ENCODE data around the gene AP2A1.
A peak's percentile ranks its signal among the peaks of the same experiment; 100 is the strongest.

Gene AP2A1

GRCh38 chr19:49766007-49766929 is 533 bp upstream of the AP2A1 start:
- peak overlapping the region; percentile 95 for H3K27ac ChIP-seq (ENCODE audit: low read length)
- no peaks in the 10 kb centered on the region for H3K9me3 ChIP-seq (ENCODE audit: control insufficient read depth in 1 of 2, low read length in 2 of 2)
- no peaks in the 10 kb centered on the region for H3K27me3 ChIP-seq (ENCODE audit: low read depth, low read length)
- peaks cover 16 to 19% of the 10 kb centered on the region in 2 donors for H3K4me1 ChIP-seq (ENCODE audit: control insufficient read depth in 1 of 2, insufficient read depth in 2 of 2, low read length in 2 of 2)
- H3K4me3 ChIP-seq (ENCODE audit: low read depth in 1 of 2, low read length in 2 of 2), result peak overlapping the region; percentile 57 to 83
- no peaks in the 10 kb centered on the region for H3K36me3 ChIP-seq (ENCODE audit: control insufficient read depth in 1 of 2, insufficient read depth in 2 of 2, low read length in 2 of 2)

- no peaks in the 10 kb centered on the region for H3K27me3 ChIP-seq (ENCODE audit: low read depth, low read length)
- H3K9me3 ChIP-seq (ENCODE audit: control insufficient read depth in 1 of 2, low read length in 2 of 2), result no peaks in the 10 kb centered on the region
- no peaks in the 10 kb centered on the region for H3K36me3 ChIP-seq (ENCODE audit: control insufficient read depth in 1 of 2, insufficient read depth in 2 of 2, low read length in 2 of 2)
- peaks cover 16 to 19% of the 10 kb centered on the region in 2 donors for H3K4me1 ChIP-seq (ENCODE audit: control insufficient read depth in 1 of 2, insufficient read depth in 2 of 2, low read length in 2 of 2)
- H3K27ac ChIP-seq (ENCODE audit: low read length), result peak overlapping the region; percentile 69
- H3K4me3 ChIP-seq (ENCODE audit: low read depth in 1 of 2, low read length in 2 of 2), result peak overlapping the region; percentile 83 to 89
These were observed 580 bp downstream of the AP2A1 start for GRCh38 chr19:49767381-49767780.

- peak overlapping the region; percentile 69 for H3K27ac ChIP-seq (ENCODE audit: low read length)
- no peaks in the 10 kb centered on the region for H3K9me3 ChIP-seq (ENCODE audit: control insufficient read depth in 1 of 2, low read length in 2 of 2)
- no peaks in the 10 kb centered on the region for H3K36me3 ChIP-seq (ENCODE audit: control insufficient read depth in 1 of 2, insufficient read depth in 2 of 2, low read length in 2 of 2)
- peak overlapping the region; percentile 83 to 89 for H3K4me3 ChIP-seq (ENCODE audit: low read depth in 1 of 2, low read length in 2 of 2)
- H3K27me3 ChIP-seq (ENCODE audit: low read depth, low read length), result no peaks in the 10 kb centered on the region
- H3K4me1 ChIP-seq (ENCODE audit: control insufficient read depth in 1 of 2, insufficient read depth in 2 of 2, low read length in 2 of 2), result peaks cover 16 to 19% of the 10 kb centered on the region in 2 donors
These were observed 1.3 kb downstream of the AP2A1 start for GRCh38 chr19:49767967-49768581.

- Histone ChIP-seq H3K27ac (ENCODE audit: low read length) (no peak overlapping the region), H3K9me3 (ENCODE audit: control insufficient read depth in 1 of 2, low read length in 2 of 2) (no peaks in the 10 kb centered on the region), H3K27me3 (ENCODE audit: low read depth, low read length) (no peaks in the 10 kb centered on the region), H3K4me1 (ENCODE audit: control insufficient read depth in 1 of 2, insufficient read depth in 2 of 2, low read length in 2 of 2) (peaks cover 14 to 26% of the 10 kb centered on the region in 2 donors), H3K36me3 (ENCODE audit: control insufficient read depth in 1 of 2, insufficient read depth in 2 of 2, low read length in 2 of 2) (peaks cover 0 to 6% of the 10 kb centered on the region in 2 donors), H3K4me3 (ENCODE audit: low read depth in 1 of 2, low read length in 2 of 2) (no peak overlapping the region)
These were observed 3.7 kb downstream of the AP2A1 start for GRCh38 chr19:49770529-49770928.

GRCh38 chr19:49771674-49772139 is 4.9 kb downstream of the AP2A1 start:
- H3K27ac ChIP-seq (ENCODE audit: low read length), result no peak overlapping the region
- peaks cover 10 to 26% of the 10 kb centered on the region in 2 donors for H3K4me1 ChIP-seq (ENCODE audit: control insufficient read depth in 1 of 2, insufficient read depth in 2 of 2, low read length in 2 of 2)
- no peak overlapping the region for H3K4me3 ChIP-seq (ENCODE audit: low read depth in 1 of 2, low read length in 2 of 2)
- H3K9me3 ChIP-seq (ENCODE audit: control insufficient read depth in 1 of 2, low read length in 2 of 2), result no peaks in the 10 kb centered on the region
- peaks cover 4 to 6% of the 10 kb centered on the region in 2 donors for H3K36me3 ChIP-seq (ENCODE audit: control insufficient read depth in 1 of 2, insufficient read depth in 2 of 2, low read length in 2 of 2)
- H3K27me3 ChIP-seq (ENCODE audit: low read depth, low read length), result no peaks in the 10 kb centered on the region

GRCh38 chr19:49772850-49773432 is 6.1 kb downstream of the AP2A1 start:
- no peak overlapping the region for H3K27ac ChIP-seq (ENCODE audit: low read length)

GRCh38 chr19:49773663-49774350 is 7.0 kb downstream of the AP2A1 start:
- Histone ChIP-seq H3K9me3 (ENCODE audit: control insufficient read depth in 1 of 2, low read length in 2 of 2) (no peaks in the 10 kb centered on the region), H3K36me3 (ENCODE audit: control insufficient read depth in 1 of 2, insufficient read depth in 2 of 2, low read length in 2 of 2) (peaks cover 4 to 6% of the 10 kb centered on the region in 2 donors), H3K27ac (ENCODE audit: low read length) (no peak overlapping the region), H3K4me1 (ENCODE audit: control insufficient read depth in 1 of 2, insufficient read depth in 2 of 2, low read length in 2 of 2) (peaks cover 0 to 12% of the 10 kb centered on the region in 2 donors), H3K4me3 (ENCODE audit: low read depth in 1 of 2, low read length in 2 of 2) (no peak overlapping the region), H3K27me3 (ENCODE audit: low read depth, low read length) (no peaks in the 10 kb centered on the region)

More at GRCh38 chr19:49772850-49773432, 6.1 kb downstream of the AP2A1 start:
- Histone ChIP-seq H3K4me3 (ENCODE audit: low read depth in 1 of 2, low read length in 2 of 2) (no peak overlapping the region), H3K27me3 (ENCODE audit: low read depth, low read length) (no peaks in the 10 kb centered on the region), H3K4me1 (ENCODE audit: control insufficient read depth in 1 of 2, insufficient read depth in 2 of 2, low read length in 2 of 2) (peaks cover 6 to 20% of the 10 kb centered on the region in 2 donors), H3K9me3 (ENCODE audit: control insufficient read depth in 1 of 2, low read length in 2 of 2) (no peaks in the 10 kb centered on the region), H3K36me3 (ENCODE audit: control insufficient read depth in 1 of 2, insufficient read depth in 2 of 2, low read length in 2 of 2) (peaks cover 4 to 6% of the 10 kb centered on the region in 2 donors)

- H3K27me3 ChIP-seq (ENCODE audit: low read depth, low read length), result no peaks in the 10 kb centered on the region
- no peaks in the 10 kb centered on the region for H3K9me3 ChIP-seq (ENCODE audit: control insufficient read depth in 1 of 2, low read length in 2 of 2)
- no peak overlapping the region for H3K27ac ChIP-seq (ENCODE audit: low read length)
- peaks cover 4 to 6% of the 10 kb centered on the region in 2 donors for H3K36me3 ChIP-seq (ENCODE audit: control insufficient read depth in 1 of 2, insufficient read depth in 2 of 2, low read length in 2 of 2)
- H3K4me1 ChIP-seq (ENCODE audit: control insufficient read depth in 1 of 2, insufficient read depth in 2 of 2, low read length in 2 of 2), result peaks cover 0 to 7% of the 10 kb centered on the region in 2 donors
- H3K4me3 ChIP-seq (ENCODE audit: low read depth in 1 of 2, low read length in 2 of 2), result no peak overlapping the region
These were observed 8.2 kb downstream of the AP2A1 start for GRCh38 chr19:49774969-49775368.

GRCh38 chr19:49775742-49776370 is 9.1 kb downstream of the AP2A1 start:
- no peak overlapping the region for H3K27ac ChIP-seq (ENCODE audit: low read length)
- H3K4me3 ChIP-seq (ENCODE audit: low read depth in 1 of 2, low read length in 2 of 2), result no peak overlapping the region

GRCh38 chr19:49776371-49776764 is 9.6 kb downstream of the AP2A1 start:
- H3K27ac ChIP-seq (ENCODE audit: low read length), result no peak overlapping the region
- peaks cover 0 to 7% of the 10 kb centered on the region in 2 donors for H3K4me1 ChIP-seq (ENCODE audit: control insufficient read depth in 1 of 2, insufficient read depth in 2 of 2, low read length in 2 of 2)
- H3K9me3 ChIP-seq (ENCODE audit: control insufficient read depth in 1 of 2, low read length in 2 of 2), result no peaks in the 10 kb centered on the region
- H3K36me3 ChIP-seq (ENCODE audit: control insufficient read depth in 1 of 2, insufficient read depth in 2 of 2, low read length in 2 of 2), result peaks cover 4 to 6% of the 10 kb centered on the region in 2 donors
- H3K27me3 ChIP-seq (ENCODE audit: low read depth, low read length), result no peaks in the 10 kb centered on the region
- H3K4me3 ChIP-seq (ENCODE audit: low read depth in 1 of 2, low read length in 2 of 2), result no peak overlapping the region

More at GRCh38 chr19:49775742-49776370, 9.1 kb downstream of the AP2A1 start:
- H3K36me3 ChIP-seq (ENCODE audit: control insufficient read depth in 1 of 2, insufficient read depth in 2 of 2, low read length in 2 of 2), result peaks cover 4 to 6% of the 10 kb centered on the region in 2 donors
- H3K4me1 ChIP-seq (ENCODE audit: control insufficient read depth in 1 of 2, insufficient read depth in 2 of 2, low read length in 2 of 2), result peaks cover 0 to 7% of the 10 kb centered on the region in 2 donors
- H3K9me3 ChIP-seq (ENCODE audit: control insufficient read depth in 1 of 2, low read length in 2 of 2), result no peaks in the 10 kb centered on the region
- H3K27me3 ChIP-seq (ENCODE audit: low read depth, low read length), result no peaks in the 10 kb centered on the region

All from muscle layer of duodenum (tissue), 2 donors.